Subcutaneous adipose tissue (tissue), 4 donors: ENCODE measurements around the gene CD209. TPM values are rescaled to one million over a fixed set of nuclear protein-coding genes. Genes with fewer than 3 reads are reported as not detected.

Source experiments
- total RNA-seq, 4 donors: library from RNA; depleted of rRNA; stranded (reverse); fragments of >200 nt; gene quantifications; one replicate each; pipeline ENCODE4 v1.1.0, GENCODE V29; 2016
- TF ChIP-seq, protein P1 (sequence below): fragments of 450-650 bp; IDR thresholded peaks from one replicate; pipeline ENCODE4 v1.5.1; 2016; ENCODE audit warnings: low read depth, mild to moderate bottlenecking, control low read depth, antibody characterized with exemption, moderate library complexity

CD209 gene
- total RNA-seq, 4 donors from 2014 or later, result 17.5 to 24.8 (median 21.8) TPM

GRCh38 chr19:7740682-7741054 lies 6.7 kb downstream of the CD209 start:
- TF ChIP-seq, protein P1, sequence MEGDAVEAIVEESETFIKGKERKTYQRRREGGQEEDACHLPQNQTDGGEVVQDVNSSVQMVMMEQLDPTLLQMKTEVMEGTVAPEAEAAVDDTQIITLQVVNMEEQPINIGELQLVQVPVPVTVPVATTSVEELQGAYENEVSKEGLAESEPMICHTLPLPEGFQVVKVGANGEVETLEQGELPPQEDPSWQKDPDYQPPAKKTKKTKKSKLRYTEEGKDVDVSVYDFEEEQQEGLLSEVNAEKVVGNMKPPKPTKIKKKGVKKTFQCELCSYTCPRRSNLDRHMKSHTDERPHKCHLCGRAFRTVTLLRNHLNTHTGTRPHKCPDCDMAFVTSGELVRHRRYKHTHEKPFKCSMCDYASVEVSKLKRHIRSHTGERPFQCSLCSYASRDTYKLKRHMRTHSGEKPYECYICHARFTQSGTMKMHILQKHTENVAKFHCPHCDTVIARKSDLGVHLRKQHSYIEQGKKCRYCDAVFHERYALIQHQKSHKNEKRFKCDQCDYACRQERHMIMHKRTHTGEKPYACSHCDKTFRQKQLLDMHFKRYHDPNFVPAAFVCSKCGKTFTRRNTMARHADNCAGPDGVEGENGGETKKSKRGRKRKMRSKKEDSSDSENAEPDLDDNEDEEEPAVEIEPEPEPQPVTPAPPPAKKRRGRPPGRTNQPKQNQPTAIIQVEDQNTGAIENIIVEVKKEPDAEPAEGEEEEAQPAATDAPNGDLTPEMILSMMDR, result no peak

GRCh38 chr19:7739801-7740681 lies 7.3 kb downstream of the CD209 start:
- TF ChIP-seq, protein P1, result no peak

- TF ChIP-seq, protein P1, result no peak
Observed at GRCh38 chr19:7739211-7739755, 8.1 kb downstream of the CD209 start.

- TF ChIP-seq, protein P1, result no peak
Observed at GRCh38 chr19:7738023-7738422, 9.3 kb downstream of the CD209 start.

DNA sequence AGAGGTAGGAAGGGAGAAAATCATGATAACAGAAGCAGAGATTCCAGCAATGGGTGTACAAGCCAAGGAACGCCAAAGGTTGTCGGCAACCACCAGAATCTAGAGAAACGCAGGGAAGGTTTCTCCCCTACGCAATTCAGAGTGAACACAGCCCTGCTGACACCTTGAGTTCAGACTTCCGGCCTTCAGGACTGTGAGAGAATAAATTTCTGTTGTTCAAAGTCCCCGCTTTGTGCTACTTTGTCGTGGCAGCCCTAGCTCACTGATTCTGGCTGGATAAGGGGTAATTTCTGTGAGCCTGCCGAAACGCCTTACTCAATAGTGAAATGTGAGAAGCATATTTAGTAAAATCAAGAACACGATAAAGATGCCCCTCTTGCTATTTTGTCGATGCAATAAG lies 10.1 kb downstream of the CD209 start:
- TF ChIP-seq, protein P1, result no peak

DNA sequence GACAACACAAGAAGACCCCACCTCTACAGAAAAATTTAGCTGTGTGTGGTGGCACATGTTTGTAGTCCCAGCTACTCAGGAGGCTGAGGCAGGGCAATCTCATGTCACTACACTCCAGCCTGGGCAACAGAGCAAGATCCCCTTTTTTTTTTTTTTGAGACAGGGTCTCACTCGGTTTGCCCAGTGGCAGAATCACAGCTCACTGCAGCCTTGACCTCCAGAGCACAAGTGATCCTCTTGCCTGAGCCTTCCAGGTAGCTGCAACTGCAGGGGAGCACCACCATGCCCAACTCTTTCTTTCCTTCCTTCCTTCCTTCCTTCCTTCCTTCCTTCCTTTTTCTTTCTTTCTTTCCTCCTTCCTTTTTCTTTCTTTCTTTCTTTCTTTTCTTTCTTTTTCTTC lies 11.2 kb downstream of the CD209 start:
- TF ChIP-seq, protein P1, result no peak

GRCh38 chr19:7734220-7735203 lies 12.8 kb downstream of the CD209 start:
- TF ChIP-seq, protein P1, result no peak
